HG03565 (cell line): ENCODE data around the gene MRAS.
"Not testable (repeated sequence)": the region's sequence is repeated elsewhere in the genome, so short reads cannot be mapped to it uniquely, and the experiment has no call there.

Experiments
- ATAC-seq: cut with Tn5 transposase; IDR thresholded peaks from one replicate; pipeline ENCODE4 v1.9.1; 2021; ENCODE audit warnings: mild to moderate bottlenecking, moderate library complexity; ENCODE audit not compliant: unreplicated experiment

MRAS gene

DNA sequence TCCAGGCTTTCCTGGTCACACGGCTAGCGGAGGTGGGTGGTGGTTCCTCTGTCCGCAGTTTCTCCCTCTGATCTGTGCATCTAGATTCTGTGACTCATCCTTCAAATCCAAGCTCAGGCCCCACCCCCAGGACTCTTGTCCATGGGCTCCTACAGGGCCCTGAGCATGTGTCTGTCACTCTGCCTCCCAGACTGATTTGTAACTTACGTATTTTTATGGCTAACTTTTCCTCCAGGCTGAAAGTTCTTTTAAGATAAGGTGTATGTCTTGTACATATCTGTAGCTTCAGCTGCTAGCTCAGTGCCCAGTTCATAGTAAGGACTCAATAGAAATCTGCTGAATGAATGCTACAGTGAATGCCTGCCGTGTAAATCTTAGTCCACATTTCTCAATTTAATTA is 94.1 kb downstream of the MRAS start:
- ATAC-seq: no peak

GRCh38 chr3:138443091-138443490 is 94.7 kb downstream of the MRAS start:
- ATAC-seq: no peak

- ATAC-seq: no peak
Observed at GRCh38 chr3:138443521-138444503, 95.4 kb downstream of the MRAS start.

DNA sequence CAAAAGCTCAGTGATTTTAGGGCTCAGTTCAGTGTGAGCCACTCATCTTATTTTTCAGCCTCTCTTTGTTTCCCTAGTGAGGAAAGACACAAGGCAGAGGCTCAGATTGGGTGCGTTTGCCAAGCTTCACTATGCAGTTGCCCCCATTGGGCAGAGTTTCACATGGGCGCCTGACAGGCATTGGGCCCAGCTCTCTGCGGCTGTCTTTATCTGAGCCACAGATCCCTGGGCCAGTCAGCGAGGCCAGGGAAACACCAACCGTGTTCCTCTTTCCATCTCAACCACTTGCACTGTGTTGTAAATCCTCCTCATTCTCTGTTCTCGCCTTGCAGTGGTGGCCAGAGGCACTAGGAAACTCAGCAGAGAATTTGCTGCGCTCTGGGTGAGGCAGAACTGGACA is 96.9 kb downstream of the MRAS start:
- ATAC-seq: no peak

GRCh38 chr3:138445654-138446053 is 97.3 kb downstream of the MRAS start:
- no peak for ATAC-seq

DNA sequence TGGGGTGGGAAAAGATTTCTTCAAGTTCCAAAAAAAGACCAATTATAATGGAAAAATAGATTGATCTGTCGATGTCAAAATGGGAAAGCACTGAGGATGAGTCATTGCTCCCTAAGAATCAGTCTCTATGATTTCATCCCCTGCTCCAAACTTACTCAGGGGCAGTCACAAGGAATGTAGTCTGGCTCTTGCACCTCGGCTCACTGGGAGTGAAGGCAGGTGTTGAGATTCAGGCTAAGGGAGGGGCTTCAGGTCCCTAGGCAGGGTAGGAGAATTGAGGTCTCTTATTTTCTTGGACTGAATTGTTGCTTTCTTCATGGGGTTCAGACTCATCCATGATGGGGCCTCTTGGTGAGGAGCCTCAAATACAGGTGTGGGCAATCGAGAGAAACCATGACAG is 100.3 kb downstream of the MRAS start:
- ATAC-seq: no peak

GRCh38 chr3:138449490-138449889 is 101.1 kb downstream of the MRAS start:
- ATAC-seq: no peak

DNA sequence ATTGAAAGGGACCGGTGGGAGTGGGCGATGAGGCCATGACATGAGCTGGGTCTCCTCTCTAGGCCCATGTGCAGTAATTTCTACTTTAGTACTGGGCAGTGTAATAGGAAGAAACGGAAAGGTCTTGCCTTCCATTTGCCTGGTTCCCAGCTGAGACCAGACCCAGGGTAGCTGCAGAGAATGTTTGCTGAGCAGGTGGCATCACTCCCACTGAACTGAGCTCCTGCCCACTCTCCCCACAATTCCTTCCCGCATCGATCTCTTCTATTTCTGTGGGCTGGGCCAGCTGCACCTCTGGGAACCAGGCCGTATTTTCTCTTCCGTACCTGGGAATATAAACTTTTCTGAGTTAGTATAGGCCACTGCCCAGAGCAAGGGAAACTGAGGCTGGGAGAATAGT is 101.8 kb downstream of the MRAS start:
- ATAC-seq: no peak

DNA sequence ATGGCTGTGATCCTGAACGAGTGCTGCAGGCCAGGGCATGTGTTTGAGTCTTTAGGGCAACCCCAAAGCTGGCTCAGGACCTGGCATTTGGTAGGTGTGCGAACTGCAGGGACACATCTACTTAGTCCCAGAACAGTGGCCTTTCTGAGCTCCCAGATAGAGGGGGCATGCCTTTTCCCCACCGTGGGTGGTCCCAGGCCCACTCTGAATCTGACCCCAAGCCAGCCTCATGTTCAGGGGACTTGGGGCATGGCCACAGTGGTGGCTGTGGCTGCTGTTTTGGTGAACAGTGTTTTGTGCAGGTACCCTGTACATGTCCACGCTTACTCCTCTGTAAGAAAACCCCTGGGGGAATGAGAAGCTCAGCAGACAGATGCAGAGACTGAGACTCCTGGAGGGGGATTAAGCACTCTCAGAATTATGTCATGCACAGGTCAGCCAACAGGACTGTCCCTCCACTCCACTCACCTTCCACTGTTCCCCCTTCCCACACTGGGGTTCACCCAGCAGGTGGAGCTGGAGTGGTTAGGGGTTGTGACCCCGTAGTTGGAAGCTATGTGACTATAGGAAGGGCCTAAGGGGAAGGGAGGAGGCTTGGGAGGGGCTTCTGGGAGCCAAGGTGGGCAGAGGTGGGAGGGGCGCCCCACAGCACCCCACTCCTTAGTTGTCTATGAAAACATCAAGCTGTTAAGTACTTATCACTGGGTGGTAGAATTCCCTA is 102.5 kb downstream of the MRAS start:
- ATAC-seq: no peak

GRCh38 chr3:138451595-138452162 is 103.3 kb downstream of the MRAS start:
- ATAC-seq: no peak

DNA sequence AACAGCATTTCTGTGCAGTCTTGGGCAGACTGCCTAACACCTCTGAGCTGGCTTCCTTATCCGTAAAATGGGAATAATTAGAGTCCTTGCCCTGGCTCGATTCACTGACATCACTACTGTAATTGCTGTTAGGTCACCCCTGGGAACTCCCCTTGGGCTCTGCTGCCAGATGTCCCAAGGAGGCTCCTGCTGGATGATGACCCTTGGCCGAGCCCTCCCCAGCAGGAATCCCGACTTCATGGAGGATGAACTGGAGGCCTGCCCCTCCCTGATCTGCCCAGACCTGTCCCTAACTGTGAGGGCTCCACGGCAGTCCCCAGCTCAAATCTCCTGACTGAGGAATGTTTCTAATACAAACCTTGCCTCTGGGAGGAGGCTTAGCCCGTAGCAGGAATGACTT is 104.1 kb downstream of the MRAS start:
- ATAC-seq: no peak

DNA sequence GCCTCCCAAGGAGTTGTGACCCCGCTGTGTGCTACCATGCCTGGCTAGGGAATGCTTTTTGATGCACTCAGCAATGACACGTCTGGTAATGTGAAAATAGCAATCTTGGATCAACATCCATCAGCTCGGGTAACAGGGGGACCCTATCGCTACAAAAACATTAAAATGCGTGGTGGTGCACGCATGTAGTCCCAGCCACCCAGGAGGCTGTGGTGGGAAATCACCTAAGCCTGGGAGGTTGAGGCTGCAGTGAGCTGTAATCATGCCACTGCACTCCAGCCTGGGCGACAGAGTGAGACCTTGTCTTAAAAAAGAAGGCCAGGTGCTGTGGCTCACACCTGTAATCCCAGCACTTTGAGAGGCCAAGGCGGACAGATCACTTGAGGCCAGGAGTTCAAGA is 105.6 kb downstream of the MRAS start:
- not testable (repeated sequence) for ATAC-seq
